B cell (primary cell): Measurements from ENCODE around the gene POLR2A.

Experiments used
- CTCF ChIP-seq: fragments of 200-600 bp; IDR thresholded peaks from one replicate; pipeline ENCODE4 v1.8.0; 2022; ENCODE audit warnings: antibody characterized with exemption, mild to moderate bottlenecking
- EZH2 ChIP-seq: IDR thresholded peaks from 2 replicates; pipeline ENCODE4 v1.6.1; 2012; ENCODE audit warnings: borderline replicate concordance, low read depth, mild to moderate bottlenecking, moderate library complexity, low read length; ENCODE audit not compliant: insufficient read depth, poor library complexity, severe bottlenecking

- no peak for TF ChIP-seq CTCF
- TF ChIP-seq EZH2, result no peak
Measured at GRCh38 chr17:7528842-7529241, 44.7 kb downstream of the POLR2A start.
